GM19239 (cell line): Measurements from ENCODE around the gene GPRC6A.

Experiments used
- DNase-seq: peaks from one replicate; pipeline ENCODE4 v3.0.0; 2011; ENCODE audit warnings: low spot score; ENCODE audit not compliant: insufficient read length
- FAIRE-seq: peaks from 2 replicates; lab custom pipeline; 2011; peaks lifted over from hg19 to GRCh38; lab: Jason Lieb, UNC

GPRC6A gene

DNA sequence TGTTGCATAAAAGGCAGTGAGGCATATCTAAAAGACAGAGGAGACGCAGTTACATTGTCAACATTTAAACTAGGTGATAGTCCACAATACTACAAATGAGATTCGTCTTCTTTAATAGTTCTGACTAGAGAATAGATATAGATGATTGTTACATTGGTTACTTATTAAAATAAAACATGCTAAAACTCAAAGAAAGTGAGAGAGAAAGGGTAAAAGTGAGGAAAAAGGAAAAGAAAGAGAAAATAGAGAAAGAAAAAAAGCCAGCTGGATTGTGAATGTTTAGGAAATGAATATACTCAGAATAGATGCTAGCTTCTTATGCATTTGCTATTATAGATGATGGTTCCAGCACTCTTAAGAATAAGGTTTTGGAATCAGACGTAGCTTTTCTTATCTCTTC lies 35.7 kb downstream of the GPRC6A start:
- FAIRE-seq = no peak
- DNase-seq = no peak

DNA sequence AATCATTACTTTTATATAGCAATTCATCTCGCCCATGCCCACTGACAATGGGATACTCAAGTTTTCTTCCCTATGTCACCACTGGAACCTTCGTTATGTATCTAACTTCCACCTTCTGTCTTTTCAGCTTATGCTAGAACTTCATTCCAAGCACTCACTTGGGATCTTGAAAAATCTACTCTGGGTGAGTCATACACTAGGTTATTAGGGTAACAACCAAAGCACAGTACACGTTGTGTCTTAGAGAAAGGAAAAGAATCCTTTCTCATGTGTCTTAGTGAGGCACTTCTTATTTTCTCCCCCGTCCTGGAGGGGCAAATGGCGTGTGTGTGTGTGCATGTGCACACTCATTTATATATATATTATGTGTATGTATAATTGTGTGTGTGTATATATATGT lies 45.0 kb downstream of the GPRC6A start:
- no peak for DNase-seq
- FAIRE-seq = no peak

DNA sequence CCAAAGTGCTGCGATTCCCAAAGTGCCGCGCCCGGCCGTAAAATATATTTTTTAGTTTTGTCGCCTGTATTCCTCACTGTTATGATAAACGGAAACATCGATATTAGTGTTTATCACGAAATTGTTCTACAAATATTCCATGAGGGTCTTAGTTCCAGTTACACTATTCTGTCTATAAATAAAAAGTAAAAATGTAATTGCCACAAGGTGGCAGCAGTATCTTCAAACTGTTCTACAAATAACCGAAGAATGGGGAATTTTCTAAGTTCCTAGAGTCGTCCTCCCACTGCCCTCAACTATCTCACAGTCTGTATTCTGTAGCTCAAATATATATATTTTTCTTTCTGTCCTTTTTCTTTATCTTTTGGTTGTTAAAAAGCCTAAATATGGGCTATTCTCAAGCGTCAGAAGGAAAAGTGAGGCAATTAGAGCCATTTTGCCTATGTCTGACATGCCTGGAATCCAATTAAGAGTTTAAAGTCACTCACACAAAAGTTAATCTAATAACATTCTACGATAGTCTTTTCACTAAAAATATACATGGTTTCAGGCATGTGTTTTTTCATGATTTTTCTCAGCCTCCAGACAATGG lies 49.2 kb downstream of the GPRC6A start:
- peak; percentile 45 for FAIRE-seq
- no peak for DNase-seq

DNA sequence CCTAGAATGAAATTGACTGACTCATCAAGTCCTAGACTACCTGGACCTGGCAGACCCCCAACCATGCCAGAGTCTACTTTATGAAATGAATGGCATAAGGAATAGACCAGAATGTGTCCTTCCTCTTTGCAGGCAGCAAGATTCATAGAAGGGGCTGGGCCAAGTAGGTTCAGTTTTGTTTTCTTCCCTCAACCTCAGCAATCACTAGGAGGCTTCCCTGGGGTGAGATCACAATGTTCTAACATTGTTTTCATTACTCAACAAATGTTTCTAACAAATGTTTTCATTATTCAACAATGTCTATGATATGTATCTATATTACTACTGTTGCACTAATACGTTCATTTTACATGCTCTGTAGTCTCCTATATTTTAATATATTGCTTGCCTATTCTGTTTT lies 55.0 kb downstream of the GPRC6A start:
- DNase-seq = no peak
- FAIRE-seq = no peak

DNA sequence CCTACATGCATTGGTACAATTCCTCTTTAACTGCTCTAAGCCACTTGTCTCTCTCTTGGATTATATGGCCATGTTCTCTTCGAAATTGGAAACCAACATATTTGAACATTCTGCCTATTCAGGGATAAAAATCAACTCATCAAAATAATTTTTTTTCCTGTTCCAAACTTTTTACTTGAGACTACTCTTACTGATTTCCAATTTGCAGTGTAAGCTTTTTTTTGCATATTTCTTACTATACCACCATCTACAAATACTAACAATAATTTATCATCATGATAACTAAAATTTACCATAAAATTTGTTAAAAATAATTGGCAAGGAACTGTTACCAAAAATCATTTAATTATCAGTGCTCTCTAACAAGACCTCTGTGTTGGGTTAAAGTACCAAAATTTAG lies 56.4 kb downstream of the GPRC6A start:
- FAIRE-seq (no peak), DNase-seq (no peak)

DNA sequence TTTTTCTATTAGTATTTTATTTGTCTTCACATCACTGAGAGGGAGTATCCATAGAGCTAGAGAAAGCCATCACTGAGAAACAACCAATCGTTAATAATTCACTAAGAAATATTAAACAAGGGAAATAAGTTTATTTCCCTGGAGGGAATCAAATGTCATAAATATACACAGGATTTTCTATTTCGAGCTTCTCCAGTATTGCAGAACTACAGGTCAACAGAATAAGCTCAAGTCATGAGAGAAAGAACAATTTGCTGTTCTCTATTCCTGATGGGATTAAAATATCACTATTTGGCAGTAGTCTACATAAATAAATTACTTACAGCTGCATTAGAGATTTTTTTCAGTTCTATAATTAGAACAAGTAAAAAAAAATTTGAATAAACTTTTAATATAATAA lies 61.2 kb downstream of the GPRC6A start:
- DNase-seq (no peak), FAIRE-seq (no peak)

DNA sequence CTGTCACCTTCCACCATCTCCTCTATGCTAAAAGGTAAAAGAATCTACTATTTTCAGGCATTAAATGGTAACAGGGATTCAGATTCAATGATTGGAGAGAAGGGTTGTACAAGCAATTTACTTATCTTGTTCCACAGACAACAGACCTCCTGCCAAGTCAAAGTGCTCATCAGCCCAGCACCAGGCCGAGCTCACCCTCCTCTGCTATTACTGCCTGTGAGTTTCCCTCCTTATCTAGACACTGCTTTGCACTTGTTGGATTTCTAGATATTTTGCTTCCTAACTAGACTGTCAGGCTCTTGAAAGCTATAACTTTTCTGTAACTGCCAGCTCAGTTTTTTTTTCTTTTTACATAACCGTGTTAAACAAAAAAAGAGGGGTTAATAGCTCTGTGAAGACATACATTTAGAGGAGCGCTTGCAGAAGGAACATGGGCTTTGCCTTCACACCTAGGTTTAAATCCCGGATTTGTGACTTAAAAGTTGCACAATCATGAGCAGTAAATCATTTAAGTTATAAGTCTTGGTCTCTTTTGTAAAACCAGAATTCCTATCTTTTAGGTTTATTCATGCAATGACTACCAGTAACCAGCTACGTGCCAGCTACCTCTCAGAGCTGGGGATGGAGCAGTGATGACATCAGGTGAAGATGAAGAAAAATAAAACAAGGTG lies 62.2 kb downstream of the GPRC6A start:
- DNase-seq = no peak
- no peak for FAIRE-seq

DNA sequence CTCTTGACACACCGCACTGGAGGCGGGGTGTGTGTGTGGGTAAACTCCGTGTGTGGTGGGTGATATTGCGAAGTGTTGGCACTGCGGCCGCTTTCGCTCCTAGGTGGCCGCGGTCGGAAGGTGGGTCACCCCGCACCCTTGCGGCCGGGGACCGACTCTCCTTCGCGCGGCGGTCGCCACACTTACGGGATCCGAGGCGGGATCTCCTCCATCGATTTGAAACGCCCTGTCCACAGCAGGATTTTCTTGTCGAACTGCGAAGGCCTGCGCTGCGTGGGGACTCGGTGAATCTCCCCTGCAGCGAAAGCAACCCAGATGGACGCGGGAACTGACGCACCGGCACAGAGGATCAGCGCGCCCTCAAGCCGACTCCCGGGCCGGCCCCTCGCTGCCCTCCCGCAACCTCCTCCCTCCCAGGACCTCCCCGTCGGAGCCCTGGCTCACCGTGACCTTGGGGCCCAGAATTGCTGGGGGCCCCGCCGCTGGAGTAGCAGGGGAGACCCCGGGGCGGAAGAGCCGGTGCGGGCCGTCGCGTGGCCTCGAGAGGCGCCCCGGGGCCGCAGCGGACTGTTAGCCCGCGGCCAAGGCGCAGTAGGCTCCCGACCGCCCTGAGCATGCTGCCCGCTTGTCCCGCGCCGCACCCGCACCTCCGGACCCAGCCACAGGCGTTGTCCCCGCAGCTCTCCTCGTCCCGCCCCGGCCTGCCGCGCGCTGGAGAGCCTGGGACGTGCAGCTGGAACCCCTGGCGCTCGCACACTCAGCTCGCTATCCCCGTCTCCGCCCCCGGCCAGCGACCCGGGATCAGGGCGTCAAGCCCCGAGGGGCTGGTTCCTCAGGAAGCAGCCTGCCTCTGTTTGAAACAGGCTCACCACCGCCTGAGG lies 63.7 kb downstream of the GPRC6A start, which contains the start of gene FAM162B:
FAM162B (minus strand) TSS at position 759 of the 881 bp plus-strand sequence; CDS start at position 616, 143 bp downstream.
- DNase-seq (no peak), FAIRE-seq (no peak)

DNA sequence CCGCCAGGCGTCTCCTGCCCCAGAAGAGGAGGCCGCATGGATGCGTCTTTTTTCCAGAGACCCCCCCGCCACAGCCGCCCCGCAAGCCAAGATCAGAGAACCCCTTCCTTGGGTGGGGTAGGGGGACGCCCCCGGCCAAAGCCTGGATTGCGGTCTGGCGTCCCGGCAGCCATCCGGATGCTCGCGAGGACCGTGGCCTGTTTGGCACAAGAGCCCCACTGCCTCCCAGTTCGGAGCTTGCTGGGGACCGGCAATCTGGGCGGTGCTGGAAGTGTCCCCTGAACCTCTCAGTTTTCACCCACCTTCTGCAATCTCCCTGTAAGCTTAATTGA lies 64.3 kb downstream of the GPRC6A start:
- DNase-seq (no peak), FAIRE-seq (no peak)

DNA sequence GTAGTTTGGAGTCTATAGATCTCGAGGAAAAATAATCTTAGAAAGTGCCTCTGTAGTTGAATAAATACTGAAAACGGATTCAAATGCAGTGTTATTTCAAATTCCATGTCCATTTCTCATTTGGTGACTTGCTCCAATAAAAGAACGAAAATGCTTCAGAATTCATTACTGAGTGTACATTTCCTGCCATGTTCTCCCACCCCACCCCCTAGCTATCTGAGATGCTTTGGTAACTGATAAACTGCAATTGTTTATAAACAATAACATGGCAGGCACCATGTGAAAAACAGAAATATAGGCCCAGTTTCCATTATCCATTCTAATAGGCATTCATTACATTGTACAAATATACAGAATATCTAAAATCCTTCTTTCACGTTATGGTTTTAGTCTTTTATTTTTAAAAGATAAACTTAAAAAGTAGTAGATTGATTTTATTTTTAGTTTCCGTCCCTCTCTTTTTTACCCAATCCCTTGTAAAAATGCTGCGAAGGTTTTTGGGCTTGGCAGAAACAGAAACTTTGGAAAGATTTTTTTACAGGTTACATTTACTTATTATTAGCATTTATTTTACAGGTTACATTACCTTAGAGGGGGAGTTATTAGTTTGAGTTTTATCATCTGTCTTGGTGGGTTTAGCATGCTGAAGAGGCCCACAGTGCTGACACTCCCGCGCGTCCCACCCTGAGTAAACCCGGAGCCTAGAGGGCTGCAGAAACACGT lies 64.8 kb downstream of the GPRC6A start:
- FAIRE-seq = no peak
- DNase-seq = no peak

DNA sequence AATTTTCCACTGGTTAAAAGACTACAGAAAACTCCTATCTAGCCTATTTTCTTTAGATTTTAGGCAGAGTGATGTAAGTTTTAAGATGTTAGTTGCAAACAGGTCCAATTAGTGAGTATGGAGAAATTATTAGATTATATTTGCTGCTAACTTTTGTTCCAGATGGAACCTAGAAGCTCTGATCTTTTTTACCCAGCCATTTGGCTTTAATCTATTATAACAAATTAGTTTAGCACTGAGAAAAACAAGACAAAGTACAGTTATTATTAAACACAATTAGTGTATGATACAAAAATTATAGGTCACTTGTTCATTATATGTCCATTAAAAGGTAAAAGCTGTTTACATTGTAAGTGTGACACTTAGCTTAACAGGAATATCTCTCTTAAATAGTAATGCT lies 65.8 kb downstream of the GPRC6A start:
- no peak for FAIRE-seq
- DNase-seq = no peak

DNA sequence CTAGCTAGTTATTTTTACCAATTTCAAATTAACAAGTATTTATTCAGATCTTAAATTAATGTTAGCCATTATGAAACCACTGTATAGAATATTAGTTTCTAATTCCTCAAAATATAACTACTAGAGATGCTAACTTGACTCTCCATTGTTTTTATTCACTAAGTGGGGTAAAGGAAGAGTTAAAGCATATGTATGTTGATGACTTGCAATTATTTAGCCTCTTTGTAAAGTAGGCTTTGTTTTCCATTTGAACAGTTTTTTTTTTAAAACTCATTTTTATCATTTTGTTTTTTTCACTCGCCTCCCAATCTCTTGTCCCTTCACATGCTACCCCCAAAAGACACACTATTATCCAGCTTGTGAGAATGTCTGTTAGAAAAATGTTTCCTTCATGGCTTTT lies 66.6 kb downstream of the GPRC6A start:
- no peak for DNase-seq
- FAIRE-seq = no peak

DNA sequence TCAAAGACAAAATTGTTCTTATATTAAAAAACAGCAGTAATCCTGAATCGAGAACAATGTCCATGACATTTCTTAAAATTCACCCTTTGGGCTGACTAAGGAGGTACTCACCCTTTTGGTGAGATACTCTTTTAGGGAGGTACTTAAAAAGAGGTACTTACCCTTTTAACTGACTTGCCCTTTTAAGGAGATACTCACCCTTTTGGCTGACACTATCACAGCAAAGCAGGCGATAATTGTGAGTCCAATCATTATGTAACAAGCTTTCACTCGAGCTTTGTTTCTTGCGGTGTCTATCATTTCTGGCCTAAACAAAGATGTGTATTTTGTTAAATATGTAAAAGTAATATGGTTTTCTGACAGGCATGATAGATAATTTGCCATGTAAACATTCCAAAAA lies 67.1 kb downstream of the GPRC6A start:
- FAIRE-seq (no peak), DNase-seq (no peak)

DNA sequence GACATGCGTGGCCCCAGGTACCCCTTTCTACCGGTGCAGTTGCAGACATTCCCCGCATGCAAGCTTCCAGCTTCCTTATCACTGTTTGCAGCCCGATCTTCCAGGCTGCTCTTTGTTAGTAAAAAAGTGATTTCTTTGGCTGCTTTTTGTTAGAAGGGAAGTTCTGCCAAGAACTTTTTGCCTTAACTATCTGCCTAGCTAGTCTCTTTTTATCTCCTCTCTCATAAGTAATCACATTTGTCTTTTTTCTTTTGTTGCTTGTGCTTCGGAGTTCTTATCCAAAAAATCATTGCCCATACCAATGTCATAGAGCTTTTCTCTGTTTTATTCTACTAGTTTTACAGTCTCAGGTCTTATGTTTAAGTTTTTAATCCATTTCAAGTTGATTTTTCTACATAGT lies 83.7 kb downstream of the GPRC6A start:
- no peak for FAIRE-seq

More for the DNA sequence above, 83.7 kb downstream of the GPRC6A start:
- DNase-seq = no peak
